OCI-LY1 (cell line): ENCODE data around the gene NEK6.

Source experiments
- CTCF ChIP-seq: fragments of 200-600 bp; sonication (generic), shearing (Covaris generic); IDR thresholded peaks from 2 replicates; pipeline ENCODE4 v1.5.1; 2017; ENCODE audit warnings: mild to moderate bottlenecking, antibody characterized with exemption, low read length, moderate library complexity, mixed read lengths
- EZH2 ChIP-seq: fragments of 200-600 bp; sonication (generic), shearing (Covaris generic); IDR thresholded peaks from 2 replicates; pipeline ENCODE4 v1.8.0; 2017; ENCODE audit warnings: borderline replicate concordance, mixed run types, mild to moderate bottlenecking, antibody characterized with exemption, low read length, moderate library complexity, mixed read lengths

GRCh38 chr9:124349675-124350493 is 92.1 kb downstream of the NEK6 start:
- no peak for TF ChIP-seq CTCF
- TF ChIP-seq EZH2 = no peak
